Neural cell (in vitro differentiated cells): ENCODE data around the gene LRP8.

Experiments used
- EP300 ChIP-seq: fragments of 450-650 bp; conservative IDR thresholded peaks from 2 replicates; pipeline ENCODE4 v1.6.1; 2014; ENCODE audit warnings: antibody characterized with exemption, mild to moderate bottlenecking, moderate library complexity; ENCODE audit not compliant: poor library complexity, severe bottlenecking
- EZH2 ChIP-seq: fragments of 200-600, 300-800 bp; shearing (Covaris generic), sonication (generic); IDR thresholded peaks from 2 replicates; pipeline ENCODE4 v1.6.1; 2014; ENCODE audit warnings: antibody characterized with exemption, low read length, borderline replicate concordance, mild to moderate bottlenecking; ENCODE audit not compliant: insufficient read depth, poor library complexity, severe bottlenecking
- MXI1 ChIP-seq: fragments of 450-650 bp; conservative IDR thresholded peaks from 2 replicates; pipeline ENCODE4 v1.6.1; 2014; ENCODE audit warnings: antibody characterized with exemption, mild to moderate bottlenecking; ENCODE audit not compliant: poor library complexity, severe bottlenecking
- POLR2AphosphoS5 ChIP-seq: IDR thresholded peaks from 2 replicates; pipeline ENCODE4 v1.6.1; 2012
- RAD21 ChIP-seq: fragments of 450-650 bp; conservative IDR thresholded peaks from 2 replicates; pipeline ENCODE4 v1.6.1; 2014; ENCODE audit warnings: antibody characterized with exemption, mild to moderate bottlenecking, moderate library complexity
- TAF1 ChIP-seq: IDR thresholded peaks from 2 replicates; pipeline ENCODE4 v1.6.1; 2012; ENCODE audit warnings: low read depth
- TF ChIP-seq, protein P1 (sequence below): fragments of 450-650 bp; IDR thresholded peaks from 2 replicates; pipeline ENCODE4 v1.5.1; 2014; ENCODE audit warnings: antibody characterized with exemption, mild to moderate bottlenecking, moderate library complexity; ENCODE audit not compliant: poor library complexity, severe bottlenecking
- TF ChIP-seq, protein P2 (sequence below): IDR thresholded peaks from 2 replicates; pipeline ENCODE4 v1.6.1; 2012; ENCODE audit warnings: borderline replicate concordance

DNA sequence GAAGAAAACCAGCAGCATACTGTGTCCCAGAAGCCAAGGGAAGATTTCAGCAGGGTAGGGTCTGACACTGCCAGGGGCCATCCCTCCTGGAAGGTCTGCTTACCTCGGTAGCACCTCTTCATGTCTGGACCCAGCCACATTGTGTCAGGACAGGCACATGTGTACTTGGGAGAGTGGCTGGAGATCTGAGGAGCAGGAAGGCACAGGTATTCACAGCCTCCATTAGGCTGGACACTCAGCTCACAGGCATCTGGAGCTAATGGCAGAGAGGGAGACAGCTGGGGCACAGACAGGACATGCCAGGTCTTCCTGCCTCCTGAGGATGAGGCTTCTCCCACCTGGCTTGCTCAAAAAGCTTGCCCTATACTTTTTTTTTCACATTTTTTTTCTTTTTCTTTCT lies 69.7 kb downstream of the LRP8 start:
- no peak for TF ChIP-seq EZH2
- TF ChIP-seq, protein P1, sequence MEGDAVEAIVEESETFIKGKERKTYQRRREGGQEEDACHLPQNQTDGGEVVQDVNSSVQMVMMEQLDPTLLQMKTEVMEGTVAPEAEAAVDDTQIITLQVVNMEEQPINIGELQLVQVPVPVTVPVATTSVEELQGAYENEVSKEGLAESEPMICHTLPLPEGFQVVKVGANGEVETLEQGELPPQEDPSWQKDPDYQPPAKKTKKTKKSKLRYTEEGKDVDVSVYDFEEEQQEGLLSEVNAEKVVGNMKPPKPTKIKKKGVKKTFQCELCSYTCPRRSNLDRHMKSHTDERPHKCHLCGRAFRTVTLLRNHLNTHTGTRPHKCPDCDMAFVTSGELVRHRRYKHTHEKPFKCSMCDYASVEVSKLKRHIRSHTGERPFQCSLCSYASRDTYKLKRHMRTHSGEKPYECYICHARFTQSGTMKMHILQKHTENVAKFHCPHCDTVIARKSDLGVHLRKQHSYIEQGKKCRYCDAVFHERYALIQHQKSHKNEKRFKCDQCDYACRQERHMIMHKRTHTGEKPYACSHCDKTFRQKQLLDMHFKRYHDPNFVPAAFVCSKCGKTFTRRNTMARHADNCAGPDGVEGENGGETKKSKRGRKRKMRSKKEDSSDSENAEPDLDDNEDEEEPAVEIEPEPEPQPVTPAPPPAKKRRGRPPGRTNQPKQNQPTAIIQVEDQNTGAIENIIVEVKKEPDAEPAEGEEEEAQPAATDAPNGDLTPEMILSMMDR, result no peak
- no peak for TF ChIP-seq POLR2AphosphoS5
- no peak for TF ChIP-seq RAD21
- no peak for TF ChIP-seq MXI1
- TF ChIP-seq, protein P2, sequence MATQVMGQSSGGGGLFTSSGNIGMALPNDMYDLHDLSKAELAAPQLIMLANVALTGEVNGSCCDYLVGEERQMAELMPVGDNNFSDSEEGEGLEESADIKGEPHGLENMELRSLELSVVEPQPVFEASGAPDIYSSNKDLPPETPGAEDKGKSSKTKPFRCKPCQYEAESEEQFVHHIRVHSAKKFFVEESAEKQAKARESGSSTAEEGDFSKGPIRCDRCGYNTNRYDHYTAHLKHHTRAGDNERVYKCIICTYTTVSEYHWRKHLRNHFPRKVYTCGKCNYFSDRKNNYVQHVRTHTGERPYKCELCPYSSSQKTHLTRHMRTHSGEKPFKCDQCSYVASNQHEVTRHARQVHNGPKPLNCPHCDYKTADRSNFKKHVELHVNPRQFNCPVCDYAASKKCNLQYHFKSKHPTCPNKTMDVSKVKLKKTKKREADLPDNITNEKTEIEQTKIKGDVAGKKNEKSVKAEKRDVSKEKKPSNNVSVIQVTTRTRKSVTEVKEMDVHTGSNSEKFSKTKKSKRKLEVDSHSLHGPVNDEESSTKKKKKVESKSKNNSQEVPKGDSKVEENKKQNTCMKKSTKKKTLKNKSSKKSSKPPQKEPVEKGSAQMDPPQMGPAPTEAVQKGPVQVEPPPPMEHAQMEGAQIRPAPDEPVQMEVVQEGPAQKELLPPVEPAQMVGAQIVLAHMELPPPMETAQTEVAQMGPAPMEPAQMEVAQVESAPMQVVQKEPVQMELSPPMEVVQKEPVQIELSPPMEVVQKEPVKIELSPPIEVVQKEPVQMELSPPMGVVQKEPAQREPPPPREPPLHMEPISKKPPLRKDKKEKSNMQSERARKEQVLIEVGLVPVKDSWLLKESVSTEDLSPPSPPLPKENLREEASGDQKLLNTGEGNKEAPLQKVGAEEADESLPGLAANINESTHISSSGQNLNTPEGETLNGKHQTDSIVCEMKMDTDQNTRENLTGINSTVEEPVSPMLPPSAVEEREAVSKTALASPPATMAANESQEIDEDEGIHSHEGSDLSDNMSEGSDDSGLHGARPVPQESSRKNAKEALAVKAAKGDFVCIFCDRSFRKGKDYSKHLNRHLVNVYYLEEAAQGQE, result no peak
- no peak for TF ChIP-seq EP300
- TF ChIP-seq TAF1, result no peak
